ENCODE data around the gene AQP7.

GRCh38 chr9:33443047-33443446 is 40.7 kb upstream of the AQP7 start:
- TF ChIP-seq POLR2A (IDR thresholded peaks at IDR 0.05; ENCODE audit: low read length), result no peak
- no peak for TF ChIP-seq GATA1 (IDR thresholded peaks at IDR 0.05; ENCODE audit: low read depth, low read length)

Measured in erythroblast (primary cell).